Ovary (tissue), 3 donors: ENCODE results near the gene AKIRIN1.

ENCODE experiments used
- CTCF ChIP-seq, 3 donors: fragments of 450-650 bp in 2 of 3; fragments of 200-600 bp in 1 of 3; IDR thresholded peaks; one replicate each; pipeline versions ENCODE4 v1.5.1 to v1.8.0; 2016 to 2022; ENCODE audit warnings: antibody characterized with exemption in 3 of 3, mild to moderate bottlenecking in 1 of 3
- POLR2A ChIP-seq: fragments of 450-650 bp; IDR thresholded peaks from one replicate; pipeline ENCODE4 v1.6.1; 2017; ENCODE audit warnings: antibody characterized with exemption, mild to moderate bottlenecking, moderate library complexity
- donor health status: DM: no; HTN: no; CAD: no.

DNA sequence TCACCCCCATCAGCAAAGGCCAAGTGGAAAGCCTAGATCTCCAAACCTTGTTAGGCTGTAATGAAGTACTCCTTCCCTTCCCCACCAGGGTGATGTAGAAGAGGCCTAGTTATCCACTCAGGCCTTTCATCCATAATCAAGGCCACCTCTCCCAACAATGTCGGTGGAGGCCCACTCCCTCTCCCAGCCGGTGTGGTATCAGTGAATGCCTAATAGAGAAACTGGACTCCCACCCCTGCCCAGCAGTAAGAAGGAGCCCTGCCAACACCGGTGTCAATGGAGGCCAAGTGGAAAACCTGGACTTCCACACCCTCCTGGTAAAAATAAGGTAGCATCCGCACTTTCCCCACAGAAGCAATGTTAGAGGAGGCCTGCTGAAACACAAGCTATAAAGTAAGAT lies 58.9 kb downstream of the AKIRIN1 start:
- TF ChIP-seq CTCF (IDR thresholded peaks at IDR 0.05) (no peak), POLR2A (no peak)
